HG03175 (cell line): ENCODE results near the gene CYTH2.
"Not testable (repeated sequence)": the region's sequence is repeated elsewhere in the genome, so short reads cannot be mapped to it uniquely, and the experiment has no call there.

ENCODE experiments used
- ATAC-seq: cut with Tn5 transposase; IDR thresholded peaks from one replicate; pipeline ENCODE4 v1.9.1; 2021; ENCODE audit warnings: mild to moderate bottlenecking, moderate library complexity; ENCODE audit not compliant: unreplicated experiment

Gene CYTH2

DNA sequence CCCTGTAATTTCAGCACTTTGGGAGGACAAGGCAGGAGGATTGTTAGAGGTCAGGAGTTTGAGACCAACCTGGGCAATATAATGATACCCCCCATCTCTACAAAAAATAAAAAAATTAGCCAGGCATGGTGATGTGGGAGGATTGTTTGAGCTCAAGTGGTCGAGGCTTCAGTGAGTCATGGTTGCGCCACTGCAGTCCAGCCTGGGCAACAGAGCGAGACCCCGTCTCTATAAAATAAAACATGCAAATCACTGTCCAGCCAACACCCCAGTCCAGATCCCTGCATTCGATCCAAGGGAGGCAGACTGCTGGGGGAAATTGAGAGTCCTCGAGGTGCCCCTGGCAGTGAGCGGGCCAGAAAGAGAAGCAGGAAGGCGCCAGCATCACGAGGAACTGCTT, 7.0 kb downstream of the CYTH2 start:
- no peak for ATAC-seq

DNA sequence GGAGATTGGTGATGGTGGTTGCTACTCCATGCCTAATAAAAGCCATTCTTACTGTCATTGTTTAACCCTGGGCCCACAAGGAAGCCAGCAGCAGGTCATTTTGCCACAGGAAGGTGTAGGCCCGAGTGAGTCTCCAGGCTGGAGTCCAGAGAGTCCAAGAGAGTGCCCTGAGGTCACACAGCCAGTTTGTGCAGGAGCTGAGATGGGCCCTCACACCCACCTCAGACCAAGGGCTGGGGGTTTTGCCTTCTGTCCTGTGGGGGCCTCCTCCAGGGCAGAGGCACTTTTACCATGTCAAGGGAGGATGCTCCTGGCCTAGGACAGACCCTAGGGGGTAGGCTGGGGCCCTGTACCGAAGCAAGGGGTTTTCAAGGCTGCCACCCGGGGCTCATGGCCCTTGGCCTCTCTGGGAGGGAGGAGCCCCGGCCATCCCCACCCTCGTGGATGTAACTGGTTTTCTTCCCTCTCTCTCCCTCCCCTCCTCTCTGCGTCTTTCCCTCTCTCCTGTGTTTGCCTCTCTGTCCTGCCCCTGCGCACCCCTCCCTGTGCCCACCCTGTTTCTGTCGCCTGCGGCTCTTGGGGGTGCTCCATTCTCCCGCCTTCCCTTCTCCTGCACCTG, 8.0 kb downstream of the CYTH2 start:
- ATAC-seq: no peak

DNA sequence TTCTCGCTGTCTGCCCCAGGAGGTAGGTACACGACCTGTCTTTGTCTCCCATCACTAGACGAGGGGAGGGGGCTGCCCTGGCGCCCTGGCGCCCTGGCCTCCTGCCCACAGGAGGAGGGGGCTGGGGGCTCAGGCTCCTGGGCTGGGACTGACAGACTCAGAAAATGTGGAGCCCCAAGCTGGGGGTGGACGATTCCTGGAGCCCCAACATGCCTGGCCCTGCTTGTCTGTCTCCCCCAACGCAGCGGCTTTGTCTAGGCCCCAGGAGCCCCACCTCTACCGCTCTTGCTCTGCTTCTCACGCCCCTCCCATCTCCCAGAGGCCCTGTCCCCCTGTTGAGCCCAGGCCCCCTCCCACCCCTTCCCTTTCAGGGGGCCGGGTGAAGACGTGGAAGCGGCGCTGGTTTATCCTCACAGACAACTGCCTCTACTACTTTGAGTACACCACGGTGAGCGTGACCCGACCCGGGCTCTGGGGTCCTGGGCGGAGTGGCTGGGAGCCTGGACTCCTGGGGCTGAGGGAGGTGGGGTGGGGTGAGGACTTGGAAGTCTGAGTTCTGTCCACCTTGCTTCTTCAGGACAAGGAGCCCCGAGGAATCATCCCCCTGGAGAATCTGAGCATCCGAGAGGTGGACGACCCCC, 8.6 kb downstream of the CYTH2 start:
- ATAC-seq: no peak

DNA sequence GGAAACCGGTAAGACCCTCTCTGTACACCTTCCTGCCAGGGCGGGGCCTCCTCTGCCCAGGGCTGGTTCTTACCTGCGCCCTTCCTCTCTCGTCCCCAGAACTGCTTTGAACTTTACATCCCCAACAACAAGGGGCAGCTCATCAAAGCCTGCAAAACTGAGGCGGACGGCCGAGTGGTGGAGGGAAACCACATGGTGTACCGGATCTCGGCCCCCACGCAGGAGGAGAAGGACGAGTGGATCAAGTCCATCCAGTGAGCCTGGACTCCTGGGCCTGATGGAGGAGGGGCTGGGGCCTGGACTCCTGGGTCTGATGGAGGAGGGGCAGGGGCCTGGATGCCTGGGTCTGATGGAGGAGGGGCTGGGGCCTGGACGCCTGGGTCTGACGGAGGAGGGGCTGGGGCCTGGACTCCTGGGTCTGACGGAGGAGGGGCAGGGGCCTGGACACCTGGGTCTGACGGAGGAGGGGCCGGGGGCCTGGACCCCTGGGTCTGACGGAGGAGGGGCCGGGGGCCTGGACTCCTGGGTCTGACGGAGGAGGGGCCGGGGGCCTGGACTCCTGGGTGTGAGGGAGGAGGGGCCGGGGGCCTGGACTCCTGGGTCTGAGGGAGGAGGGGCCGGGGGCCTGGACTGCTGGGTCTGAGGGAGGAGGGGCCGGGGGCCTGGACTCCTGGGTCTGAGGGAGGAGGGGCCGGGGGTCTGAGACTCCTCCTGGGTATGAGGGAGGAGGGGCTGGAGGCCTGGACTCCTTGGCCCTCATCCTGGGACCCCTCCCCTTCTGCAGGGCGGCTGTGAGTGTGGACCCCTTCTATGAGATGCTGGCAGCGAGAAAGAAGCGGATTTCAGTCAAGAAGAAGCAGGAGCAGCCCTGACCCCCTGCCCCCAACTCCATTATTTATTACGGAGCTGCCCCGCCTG, 9.4 kb downstream of the CYTH2 start:
- no peak for ATAC-seq

DNA sequence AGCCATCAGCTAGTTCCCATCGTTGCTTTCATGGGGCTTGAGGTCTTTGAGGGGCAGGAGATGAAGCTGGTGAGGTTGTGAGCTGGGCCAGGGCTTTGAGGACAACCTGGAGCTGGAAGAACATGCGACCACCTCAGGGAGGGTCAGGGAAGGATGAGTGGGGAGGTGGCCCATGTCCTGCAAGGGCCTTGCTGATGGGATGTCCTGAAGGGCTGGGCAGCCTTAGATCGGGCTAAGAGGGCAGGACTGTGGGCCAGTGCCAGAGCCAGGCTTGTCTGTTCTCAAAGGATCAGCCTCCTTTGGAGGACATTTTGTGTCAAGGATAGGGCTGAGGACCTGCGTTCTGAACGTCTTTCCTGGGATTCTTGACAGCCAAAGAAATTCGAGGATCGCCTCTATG, 10.5 kb downstream of the CYTH2 start:
- ATAC-seq: no peak

DNA sequence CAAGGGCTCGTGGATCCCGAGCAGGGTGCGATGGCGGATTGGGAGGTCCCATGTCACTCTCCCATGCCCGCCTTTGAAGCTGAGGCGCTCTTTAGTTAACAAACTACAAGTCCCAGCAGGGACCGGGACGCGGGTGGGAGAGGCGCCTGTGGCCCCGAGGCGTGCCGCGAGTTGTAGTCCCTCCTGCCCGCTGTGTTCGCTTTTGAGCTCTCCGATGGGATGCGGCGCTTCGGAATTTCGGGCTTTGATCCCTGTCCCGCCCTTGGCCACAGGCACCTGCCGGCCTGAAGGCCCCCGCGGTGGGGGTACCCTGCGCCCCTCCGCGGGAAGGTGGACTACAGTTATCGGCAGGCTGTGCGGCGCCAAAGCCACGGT, 11.0 kb downstream of the CYTH2 start:
- no peak for ATAC-seq

DNA sequence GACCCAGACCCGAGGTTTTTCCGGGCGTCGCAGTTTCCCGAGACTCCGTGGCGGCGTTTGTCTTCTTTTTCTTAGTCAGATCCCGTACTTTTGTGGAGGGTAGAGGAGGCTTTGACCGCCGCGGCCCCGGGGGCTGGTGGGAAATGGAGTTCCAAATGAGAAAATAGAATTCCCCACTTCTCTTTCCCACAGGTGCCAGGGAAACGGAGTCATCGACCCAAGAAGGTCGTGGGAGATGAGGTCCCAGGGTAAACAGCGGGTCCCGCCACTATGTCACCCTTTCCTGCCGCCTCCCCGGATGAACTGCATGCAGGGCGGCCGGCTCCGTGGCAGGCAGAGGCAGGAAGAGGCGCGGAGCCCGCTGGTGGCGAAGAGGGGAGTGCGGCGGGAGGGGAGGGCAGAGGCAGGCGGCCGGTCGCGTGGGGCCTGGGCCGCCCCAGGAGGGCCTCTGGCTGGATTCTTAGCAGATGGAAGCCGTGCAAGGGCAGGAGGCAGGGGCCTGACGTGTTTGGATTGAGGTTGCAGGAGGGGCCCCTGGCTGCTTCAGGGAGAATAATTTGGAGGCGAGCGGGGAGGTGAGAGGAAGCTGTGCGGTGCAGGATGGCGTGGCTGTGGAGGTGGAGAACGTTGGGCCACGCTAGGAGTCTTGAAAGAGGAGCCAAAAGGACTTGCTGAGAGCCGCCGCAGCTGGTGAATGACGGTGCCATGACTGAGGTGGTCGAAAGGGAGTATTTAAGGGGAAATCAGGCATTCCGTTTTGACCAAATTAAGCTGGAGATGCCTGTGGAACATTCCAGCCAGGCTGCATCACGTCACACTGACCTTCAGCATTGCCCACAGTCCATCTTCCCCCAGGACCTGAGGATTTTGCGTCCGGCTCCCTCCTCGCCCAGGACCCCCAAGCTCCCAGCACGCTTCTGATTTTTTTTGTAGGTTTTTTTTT, 11.7 kb downstream of the CYTH2 start:
- ATAC-seq: no peak

DNA sequence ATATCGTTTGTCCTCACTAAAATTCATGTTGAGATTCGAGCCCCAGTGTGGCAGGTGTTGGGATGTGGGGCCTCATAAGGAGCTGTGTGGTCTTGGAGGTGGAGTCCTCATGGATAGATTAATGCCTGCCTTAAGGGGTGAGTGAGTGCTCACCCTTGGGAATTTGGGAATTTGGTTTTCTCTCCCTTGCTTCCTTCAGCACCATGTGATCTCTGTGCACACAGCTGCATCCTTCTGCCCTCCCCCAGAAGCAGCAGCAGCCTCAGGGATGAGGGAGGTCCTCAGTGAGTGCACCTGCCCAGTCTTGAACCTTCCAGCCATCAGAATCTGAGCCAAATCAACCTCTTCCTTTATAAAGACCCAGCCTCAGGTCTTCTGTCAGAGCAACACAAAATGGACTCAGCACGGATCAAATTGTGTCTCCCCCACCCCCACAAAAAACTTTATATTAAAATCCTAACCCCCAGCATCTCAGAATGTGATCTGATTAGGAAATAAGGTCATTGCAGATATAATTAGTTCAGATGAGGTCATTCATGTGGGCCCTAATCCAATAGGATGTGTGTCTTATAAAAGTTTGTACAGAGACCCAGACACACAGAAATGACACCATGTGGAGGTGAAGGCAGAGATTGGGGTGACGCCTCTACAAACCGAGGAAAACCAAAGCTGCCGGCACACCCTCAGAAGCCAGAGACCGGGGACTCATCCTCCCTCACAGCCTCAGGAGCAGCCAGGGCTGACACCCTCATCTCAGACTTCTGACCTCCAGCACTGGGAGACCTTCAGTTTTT, 12.9 kb downstream of the CYTH2 start:
- ATAC-seq: no peak

DNA sequence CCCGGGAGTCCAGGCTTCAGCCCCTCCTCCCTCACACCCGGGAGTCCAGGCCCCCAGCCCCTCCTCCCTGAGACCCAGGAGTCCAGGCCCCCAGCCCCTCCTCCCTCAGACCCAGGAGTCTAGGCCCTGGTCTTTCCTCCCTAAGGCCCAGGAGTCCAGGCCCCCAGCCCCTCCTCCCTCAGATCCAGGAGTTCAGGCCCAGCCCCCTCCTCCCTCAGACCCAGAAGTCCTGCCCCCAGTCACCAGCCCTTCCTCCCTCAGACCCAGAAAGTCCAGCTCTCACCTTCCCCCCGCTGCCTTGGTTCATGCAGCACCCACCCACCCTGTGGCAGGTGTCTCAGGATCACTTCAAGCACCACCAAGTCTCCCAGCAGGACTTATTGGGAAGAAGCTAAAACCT, 14.1 kb downstream of the CYTH2 start:
- no peak for ATAC-seq

DNA sequence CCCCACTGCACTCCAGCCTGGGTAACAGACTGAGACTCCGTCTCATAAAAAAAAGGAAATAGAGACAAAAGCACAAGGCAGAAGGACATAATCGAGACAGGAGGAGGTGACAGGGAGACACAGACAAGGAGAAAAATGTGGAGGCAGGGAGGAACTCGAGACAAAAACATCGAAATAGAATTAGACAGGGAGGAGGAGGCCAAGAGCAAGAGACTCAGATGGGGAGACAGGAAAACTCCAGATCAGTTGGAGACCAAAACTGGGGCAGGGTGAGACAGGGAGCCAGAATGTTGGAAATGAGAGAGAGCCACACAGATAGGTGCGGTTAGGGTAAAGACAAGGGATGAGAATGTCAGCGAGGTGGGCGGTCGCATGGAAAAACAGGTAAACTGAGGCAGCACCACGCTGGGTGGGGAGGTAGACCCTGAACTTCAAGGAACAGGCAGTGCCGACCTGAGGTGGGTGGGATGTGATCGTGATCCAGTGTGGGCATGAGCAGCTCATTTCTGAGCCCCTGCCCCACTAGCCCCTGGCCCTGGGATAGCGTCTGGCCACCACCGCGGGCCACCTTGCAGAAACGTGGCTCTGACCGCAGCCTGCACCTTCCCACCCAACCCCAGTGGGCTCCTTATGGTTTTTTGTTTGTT, 15.2 kb downstream of the CYTH2 start:
- no peak for ATAC-seq

DNA sequence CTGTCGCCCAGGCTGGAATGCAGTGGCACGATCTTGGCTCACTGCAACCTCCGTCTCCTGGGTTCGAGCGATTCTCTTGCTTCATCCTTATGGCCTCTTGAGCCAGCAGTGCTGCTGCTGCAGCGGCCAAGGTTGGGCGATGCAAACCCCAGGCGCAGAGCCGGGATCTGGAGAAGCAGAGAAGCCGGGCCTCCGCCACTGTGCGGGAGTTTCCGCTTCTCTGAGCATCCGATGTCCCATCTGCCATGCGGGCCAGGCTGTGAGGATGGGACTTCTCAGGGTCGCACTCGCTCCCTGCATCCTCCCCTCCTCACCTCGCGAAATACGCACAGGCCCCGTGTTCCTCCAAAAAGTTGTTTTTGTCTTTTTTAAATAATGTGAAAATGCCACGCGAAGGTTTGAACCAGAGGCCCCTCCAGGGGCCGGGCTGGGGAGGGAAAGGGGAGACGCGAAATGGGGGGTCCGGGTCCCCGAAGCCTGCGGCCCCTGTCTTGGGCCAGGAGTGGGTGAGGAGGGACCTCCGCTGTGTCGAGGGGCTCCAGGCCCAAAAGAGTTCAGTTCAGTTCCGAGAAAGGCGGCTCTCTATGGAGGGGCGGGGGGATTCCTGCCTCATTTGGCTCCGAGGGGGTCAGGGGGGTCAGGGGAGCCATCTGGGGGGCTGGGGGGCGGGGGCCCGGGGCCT, 15.9 kb downstream of the CYTH2 start:
- no peak for ATAC-seq

DNA sequence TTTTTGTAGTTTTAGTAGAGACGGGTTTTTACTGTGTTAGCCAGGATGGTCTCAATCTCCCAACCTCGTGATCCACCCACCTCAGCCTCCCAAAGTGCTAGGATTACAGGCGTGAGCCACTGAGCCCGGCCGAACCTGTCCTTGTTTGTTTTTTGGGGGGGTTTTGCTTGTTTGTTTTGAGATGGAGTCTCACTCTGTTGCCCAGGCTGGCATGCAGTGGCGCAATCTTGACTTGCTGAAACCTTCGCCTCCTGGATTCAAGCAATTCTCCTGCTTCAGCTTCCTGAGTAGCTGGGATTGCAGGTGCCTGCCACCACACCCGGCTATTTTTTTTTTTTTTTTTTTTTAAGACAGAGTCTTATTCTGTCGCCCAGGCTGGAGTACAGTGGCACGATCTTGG, 17.5 kb downstream of the CYTH2 start:
- ATAC-seq: not testable (repeated sequence)

DNA sequence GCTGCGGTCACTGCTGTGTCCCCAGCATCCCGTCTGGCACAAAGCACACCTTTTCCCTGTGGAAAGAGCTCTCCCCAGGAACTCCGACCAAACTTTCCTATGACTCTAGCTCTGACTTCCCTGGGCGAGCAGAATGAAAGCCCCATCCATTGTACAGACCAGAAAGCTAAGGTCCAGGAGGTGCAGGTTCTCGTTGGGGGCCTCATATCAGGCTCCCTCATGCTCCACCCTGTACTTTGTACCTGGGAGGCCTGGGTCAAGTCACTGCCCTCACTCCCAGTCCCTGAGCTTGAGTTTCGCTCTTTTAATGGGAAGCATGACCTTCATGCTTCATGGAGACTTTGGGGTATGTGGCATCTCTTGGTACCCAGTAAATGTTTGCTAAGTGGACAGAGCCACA, 18.4 kb downstream of the CYTH2 start:
- no peak for ATAC-seq

DNA sequence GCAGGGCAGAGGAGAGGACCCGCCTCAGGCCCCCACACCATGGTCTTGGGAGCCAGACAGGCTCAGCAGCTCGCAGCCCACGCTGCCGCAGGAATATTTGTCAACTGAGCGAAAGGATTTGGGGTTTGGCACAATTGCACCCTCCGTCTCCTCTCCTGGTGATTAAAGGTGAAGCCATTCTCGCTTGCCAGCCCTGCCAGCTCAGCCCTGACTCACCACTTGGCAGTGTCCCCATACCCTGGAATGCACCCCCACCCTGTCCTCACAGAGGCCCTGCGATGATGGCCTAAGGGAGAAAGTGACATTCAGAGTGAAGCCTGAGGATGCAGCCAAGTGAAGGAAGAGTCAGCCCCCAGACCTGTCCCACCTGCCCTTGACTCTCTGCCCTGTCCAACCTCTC, 18.8 kb downstream of the CYTH2 start:
- ATAC-seq: no peak

DNA sequence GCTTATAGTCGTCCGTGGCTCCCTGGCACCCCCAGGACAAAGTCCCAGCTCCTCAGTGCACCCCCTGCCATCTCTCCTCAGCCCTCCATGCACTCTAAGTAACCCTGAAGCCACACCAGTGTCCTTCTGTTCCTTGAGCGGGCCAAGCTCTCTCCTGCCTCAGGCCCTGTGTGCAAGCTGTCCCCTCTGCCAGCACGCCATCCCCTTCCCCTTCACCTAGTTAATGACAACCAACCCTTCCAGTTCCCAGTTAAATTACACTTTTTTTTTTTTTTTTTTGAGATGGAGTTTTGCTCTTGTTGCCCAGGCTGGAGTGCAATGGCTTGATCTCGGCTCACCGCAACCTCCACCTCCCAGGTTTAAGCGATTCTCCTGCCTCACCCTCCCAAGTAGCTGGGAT, 19.3 kb downstream of the CYTH2 start:
- not testable (repeated sequence) for ATAC-seq

DNA sequence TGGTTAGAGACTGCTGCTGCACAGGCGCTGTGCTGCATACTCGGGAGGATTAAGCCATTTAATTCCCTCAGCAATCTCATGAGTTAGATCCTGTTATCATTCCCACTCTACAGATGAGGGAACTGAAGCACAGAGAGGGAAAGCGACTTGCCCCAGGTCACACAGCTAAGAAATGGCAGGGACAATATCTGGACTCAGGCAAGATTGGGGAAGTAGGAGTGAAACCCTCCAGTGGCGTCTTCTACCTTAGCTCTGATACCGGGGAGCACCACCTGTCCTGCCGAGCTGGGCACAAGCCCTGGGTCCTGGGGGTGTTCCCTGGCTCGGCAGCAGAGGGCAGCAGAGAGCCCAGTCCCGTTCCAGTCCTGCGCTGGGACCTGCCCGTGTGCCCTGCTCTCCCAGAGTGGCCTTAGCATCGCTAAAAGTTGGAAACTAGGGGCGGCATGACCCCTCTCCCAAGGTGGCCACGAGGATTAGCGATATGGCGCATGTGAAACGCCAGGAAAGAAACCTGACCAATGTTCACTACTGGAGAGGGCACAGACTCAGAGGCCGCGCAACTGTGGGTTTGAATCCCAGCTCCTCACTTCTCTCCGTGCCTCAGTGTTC, 20.5 kb downstream of the CYTH2 start:
- ATAC-seq: no peak

DNA sequence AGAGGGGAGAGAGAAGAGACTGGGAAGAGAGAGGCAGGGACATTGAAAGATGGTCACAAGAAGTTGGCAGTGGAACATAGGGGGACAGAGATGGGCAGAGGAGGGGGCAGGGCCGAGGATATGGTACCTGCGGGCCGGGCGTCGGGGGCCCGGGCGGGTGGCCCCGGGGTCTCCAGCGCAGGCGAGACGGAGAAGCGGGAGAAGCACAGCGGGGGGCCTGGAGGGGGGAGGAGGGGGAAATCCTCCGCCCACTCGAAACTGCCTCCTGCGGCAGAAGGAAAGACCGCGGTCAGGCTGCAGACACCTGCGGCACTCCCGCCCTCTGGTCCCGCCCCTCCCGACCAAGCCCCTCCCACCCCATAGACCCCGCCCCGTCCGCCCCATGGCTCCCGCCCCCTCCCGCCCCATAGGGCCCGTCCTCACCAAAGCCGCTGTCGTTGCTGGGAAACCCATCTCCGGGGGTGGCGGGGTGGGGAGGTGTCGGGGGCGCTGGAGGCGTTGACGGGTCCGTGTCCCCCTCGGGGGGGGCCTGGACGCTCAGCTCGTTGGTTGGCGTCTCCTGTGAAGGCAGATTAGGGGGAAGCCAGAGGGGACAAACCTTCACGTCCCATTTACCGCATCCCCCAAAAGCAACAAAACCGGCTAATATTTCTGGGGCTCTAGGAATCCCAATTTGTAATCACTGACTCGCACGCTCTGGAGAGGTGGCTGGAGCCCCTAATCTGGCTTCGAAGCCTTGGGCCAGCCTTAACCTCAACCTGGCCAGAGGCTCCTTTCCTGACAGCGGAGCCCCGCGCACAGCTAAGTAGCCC, 22.0 kb downstream of the CYTH2 start:
- ATAC-seq: no peak

DNA sequence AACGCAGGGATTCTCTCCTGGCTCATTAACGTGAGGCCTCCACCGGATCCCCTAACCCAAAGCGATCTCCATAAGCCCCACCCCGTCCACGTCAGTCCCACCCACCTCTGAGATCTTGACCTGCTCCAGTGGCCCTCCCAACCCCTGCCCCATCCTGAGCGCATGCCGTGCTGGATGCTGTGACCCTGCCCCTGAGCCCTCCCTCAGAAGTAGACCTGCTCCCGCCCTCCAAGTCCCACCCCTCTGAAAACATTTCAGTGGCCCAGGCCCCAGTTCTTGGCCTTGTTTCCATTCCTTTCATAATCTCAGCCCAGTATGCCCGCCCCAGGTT, 22.6 kb downstream of the CYTH2 start:
- ATAC-seq: no peak
